Right ventricle myocardium superior (tissue), 1 donor: ENCODE measurements around the gene RAP1GDS1. TPM values are rescaled to one million over a fixed set of nuclear protein-coding genes. Genes with fewer than 3 reads are reported as not detected.
"Not testable (repeated sequence)": the region's sequence is repeated elsewhere in the genome, so short reads cannot be mapped to it uniquely, and the experiment has no call there.

Experiments
- ATAC-seq: fragments of 200-7000 bp; cut with Tn5 transposase; one replicate; pipeline ENCODE4 v1.9.1; 2020; ENCODE audit warnings: mild to moderate bottlenecking; ENCODE audit not compliant: poor library complexity
- DNase-seq: peaks from one replicate; pipeline ENCODE4 v3.0.0-alpha.2; 2020
- intact Hi-C: fragments of 100-400 bp; cut with DNase I; formaldehyde crosslinking; loops from one replicate; pipeline ENCODE4 v1.11.2; 2022
- total RNA-seq: library from RNA; stranded (reverse); fragmentation: NEBNext Ultra II Directional; extraction: Animal tissue kit (Norgen Biotek cat#: 25700); gene quantifications from one replicate; pipeline ENCODE4 v1.2.1, GENCODE V29; 2021
- donor health status: DM: no; HTN: yes; CAD: no; lungs with severe emphysema.

The RAP1GDS1 gene
- total RNA-seq, 1 donor from 2014 or later, result 10.5 TPM

DNA sequence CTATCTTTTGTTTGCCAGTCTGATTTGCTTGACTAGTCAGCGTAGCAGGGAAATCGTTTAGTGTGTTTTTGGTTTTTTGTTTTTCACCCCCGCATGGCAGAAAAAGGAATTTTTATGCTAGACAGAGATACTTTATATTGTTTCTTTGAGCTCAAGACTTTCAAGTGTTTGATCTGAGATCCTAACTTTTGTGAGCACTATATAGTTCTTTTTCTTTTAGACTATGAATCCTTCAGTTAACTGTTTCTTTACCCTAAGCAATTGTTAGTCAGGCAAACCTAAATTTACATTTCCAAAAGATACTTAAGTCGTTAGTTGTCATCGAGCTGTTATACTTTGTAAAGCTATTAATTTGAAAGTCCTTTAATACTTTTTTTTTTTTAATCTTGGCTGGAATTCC is 73.3 kb downstream of the RAP1GDS1 start:
- intact Hi-C loops, result no loop called here
- no peak for DNase-seq
- ATAC-seq, result no peak

DNA sequence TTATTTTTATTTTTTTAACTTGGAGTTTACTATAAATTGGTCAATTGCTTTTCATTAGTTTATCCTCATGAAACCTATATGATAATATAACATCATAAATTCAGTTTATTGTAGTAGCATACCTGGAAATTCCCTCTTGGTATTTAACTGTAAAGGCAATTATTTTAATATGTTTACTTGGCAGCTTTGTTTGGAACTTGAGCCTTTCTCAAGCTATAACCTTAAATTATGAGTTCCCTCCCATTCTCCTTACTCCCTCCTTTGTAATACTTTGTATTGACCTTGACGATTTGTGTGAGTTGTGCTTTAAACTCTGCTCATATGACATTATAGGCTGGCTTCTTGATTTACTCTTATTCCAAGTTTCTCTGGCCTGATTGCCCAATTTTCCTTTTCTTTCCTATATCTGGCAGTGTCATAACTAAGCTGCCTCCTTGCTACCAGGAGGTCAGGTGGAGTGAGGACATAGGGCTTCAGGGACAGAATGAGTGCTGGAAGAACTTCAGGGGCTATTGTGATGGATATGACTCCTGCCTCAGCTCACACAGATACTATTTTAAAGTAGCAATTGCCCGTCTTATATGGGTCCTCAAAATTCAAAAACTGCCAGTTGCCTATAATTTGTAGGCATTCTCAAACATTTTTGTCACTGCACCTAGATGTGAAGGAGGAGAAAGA is 77.7 kb downstream of the RAP1GDS1 start:
- intact Hi-C loops, result no loop called here
- no peak for ATAC-seq
- DNase-seq, result no peak

DNA sequence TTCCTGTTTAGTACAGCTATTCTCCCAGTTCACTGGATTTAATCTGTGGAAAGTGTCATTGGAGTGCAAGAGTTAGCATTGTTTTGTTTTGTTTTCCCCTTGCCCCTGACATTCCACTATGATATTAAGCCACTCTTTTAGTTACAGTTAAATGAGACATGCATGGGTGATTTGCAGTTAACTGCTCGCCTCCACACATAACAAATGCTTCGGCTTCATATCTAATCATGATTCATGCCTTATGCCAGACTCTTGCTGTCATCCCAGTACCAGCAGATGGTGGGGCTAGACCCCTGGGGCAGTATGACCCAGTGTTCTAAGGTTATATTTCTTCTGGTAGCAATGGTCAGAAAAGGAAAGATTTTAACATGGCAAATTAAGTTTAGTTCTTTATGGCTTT is 80.1 kb downstream of the RAP1GDS1 start:
- intact Hi-C loops, result no loop called here
- ATAC-seq (no peak), DNase-seq (no peak)

DNA sequence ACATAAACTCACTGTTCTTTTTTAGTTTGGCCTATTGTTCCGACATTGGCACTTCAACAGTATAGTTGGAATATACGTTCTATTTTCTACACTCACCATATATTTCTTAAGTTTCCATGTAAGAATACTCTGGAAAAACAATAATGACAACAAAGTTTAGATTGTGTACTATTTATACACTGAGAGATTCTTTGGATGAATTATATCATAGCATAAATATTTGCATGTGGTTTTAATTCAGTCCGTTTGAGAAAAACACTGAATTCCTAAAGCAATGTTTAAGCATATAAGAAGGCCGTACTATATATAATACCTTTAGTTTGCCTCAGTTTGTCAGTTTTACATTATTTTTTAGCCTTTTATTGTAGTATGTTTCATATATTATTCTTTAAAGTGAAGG is 82.4 kb downstream of the RAP1GDS1 start:
- ATAC-seq (no peak), DNase-seq (no peak)
- intact Hi-C loops, result no loop called here

DNA sequence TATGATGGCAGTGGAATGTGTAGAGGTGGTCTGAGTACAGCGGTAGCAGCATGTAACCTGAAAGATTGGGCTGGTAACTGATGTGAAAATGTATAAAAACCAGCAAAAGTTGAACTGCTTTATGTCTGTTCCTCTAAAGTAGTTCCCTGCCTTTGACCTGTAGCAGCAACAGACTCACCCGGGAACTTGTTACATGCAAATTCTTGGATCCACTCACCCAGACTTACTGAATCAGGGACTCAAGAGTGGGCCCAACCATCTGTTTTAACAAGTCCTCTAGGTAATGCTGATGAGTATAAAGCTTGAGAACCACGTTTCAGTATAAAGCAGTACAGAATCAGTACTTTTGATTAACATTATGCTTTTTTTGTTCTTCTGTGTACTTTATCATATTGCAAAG is 84.7 kb downstream of the RAP1GDS1 start:
- ATAC-seq (no peak), DNase-seq (no peak)
- intact Hi-C loops, result no loop called here

DNA sequence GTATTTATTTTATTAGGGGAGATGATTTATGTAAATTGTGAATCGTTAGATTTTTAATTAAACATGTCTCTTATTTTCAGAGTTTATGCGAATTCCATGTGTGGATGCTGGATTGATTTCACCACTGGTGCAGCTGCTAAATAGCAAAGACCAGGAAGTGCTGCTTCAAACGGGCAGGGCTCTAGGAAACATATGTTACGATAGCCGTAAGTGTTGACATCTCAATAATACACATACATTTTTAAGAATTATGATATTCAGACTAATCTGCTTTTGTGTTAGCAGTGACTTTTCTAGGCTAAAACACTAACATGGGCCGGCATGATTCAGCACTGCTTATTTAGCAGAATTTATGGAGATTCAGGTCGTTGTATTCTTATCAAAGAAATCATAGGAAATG is 91.2 kb downstream of the RAP1GDS1 start:
- ATAC-seq (no peak), DNase-seq (no peak)
- intact Hi-C loops, result no loop called here

DNA sequence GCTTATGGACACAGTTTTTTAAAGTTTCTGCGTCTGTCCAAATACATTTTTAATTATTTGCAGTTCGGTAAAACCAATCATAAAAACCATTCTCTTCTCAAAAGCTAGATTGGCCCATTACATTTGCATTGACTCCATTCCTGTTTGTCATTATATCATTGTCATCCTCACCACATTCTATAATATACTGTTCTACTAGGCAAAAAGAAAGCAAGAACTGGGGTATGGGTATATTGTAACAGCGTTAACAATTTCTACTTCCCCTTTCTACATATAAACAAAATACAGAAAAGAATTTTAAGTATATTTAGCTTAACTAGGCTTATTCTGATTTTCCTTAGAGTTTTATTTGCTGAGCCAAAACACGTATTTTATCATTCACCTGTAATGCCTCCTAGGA is 91.8 kb downstream of the RAP1GDS1 start:
- no peak for ATAC-seq
- intact Hi-C loops, result no loop called here
- no peak for DNase-seq

DNA sequence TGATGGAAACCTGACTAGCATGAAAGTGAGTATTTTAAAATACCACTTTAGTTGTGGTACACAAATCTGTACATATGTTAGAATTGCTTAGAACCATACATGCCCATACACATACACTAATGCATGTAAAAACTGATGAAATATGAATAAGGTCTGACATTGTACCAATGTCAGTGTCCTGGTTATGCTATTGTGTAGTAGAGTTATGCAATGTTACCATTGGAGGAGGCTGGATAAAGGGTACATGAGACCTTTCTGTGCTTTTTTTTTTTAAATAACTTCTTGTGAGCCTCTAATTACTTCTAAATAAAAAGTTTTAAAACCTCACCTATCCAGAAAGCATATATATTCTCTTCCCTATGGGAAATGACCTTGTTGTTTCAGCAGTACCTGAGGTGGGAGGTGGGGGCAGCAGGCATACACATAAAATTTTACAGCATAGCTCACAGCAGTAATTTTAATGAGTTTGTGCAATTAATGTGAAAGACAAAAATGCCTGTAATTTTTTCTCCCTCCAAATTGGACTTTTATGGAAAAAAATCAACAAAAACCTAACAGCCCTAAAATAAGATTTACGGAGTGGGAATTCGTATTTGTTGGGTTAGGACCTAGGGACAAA is 97.6 kb downstream of the RAP1GDS1 start:
- DNase-seq (no peak), ATAC-seq (no peak)
- intact Hi-C loops, result no loop called here

DNA sequence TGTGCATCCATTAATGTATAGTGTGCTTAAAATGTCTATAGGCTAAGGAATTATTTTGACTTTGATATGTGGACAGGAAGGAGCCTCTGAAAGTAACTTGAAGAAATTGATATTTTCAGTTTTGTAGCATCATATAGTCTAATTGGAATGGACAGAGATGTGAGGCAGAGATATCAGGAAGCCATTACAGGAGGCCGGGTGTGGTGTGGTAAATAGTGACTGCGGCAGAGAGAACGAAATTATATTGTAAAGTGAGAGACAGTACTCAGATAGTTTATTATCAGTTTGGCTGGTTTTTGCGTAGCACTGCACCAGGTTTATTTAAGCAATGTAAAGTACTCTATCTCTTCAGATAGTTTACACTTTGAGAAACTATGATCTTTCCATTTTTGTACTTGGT is 98.5 kb downstream of the RAP1GDS1 start:
- ATAC-seq (no peak), DNase-seq (no peak)
- intact Hi-C loops, result no loop called here

DNA sequence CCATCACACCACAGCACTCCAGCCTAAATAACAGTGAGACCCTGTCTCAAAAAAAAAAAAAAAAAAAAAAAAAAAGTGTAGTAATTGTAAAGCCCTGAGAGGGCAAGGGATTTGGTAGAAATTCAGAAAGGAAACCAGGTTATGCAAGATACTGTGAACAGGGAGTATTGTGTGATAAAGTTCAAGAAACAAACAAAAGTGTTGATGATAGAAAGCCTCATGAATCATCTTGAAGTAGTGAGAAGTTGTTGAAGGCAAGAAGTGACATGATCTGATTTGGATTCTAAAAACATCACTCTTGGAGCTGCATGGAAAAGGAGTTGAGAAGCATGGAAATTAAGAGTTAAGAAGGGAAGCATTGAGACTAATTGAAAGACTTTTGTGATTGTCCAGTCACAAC is 102.2 kb downstream of the RAP1GDS1 start:
- intact Hi-C loops, result no loop called here
- no peak for DNase-seq
- no peak for ATAC-seq

DNA sequence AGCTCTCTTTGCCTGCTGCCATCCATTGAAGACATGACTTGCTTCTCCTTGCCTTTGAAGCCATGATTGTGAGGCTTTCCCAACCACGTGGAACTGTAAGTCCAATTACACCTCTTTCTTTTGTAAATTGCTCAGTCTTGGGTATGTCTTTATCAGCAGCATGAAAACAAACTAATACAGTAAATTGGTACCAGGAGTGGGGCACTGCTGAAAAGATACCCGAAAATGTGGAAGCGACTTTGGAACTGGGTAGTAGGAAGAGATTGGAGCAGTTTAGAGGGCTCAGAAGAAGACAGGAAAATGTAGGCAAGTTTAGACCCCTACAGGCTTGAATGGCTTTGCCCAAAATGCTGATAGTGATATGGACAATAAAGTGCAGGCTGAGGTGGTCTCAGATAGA is 105.1 kb downstream of the RAP1GDS1 start:
- DNase-seq, ATAC-seq, intact Hi-C loops: not testable (repeated sequence)

DNA sequence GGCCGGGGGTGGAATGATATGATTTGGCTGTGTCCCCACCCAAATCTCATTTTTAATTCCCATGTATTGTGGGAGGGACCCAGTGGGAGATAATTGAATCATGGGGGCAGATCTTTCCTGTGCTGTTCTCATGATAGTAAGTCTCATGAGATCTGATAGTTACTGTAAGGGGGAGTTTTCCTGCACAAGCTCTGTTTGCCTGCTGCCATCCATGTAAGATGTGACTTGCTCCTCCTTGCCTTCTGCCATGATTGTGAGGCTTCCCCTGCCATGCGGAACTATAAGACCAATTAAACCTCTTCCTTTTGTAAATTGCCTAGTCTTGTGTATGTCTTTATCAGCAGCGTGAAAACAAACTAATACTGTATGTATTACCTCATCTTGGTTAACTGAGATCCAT is 106.8 kb downstream of the RAP1GDS1 start:
- DNase-seq, ATAC-seq, intact Hi-C loops: not testable (repeated sequence)

DNA sequence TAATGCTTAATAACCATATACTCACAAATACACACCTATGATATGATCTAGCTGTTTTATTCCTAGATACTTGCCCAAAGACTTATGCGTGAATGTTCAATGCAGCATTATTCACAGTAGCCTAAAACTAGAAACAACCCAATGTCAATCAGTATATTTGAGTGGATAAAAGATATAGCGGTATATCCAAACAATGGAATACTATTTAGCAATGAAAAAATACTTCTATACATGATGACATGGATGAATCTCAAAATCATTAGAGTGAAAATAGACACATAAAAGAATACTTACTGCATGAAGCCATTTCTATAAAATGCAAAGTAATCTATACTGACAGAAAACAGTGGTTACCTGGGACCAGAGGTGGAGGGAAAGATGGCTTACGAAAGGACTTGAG is 108.1 kb downstream of the RAP1GDS1 start:
- intact Hi-C loops, result no loop called here
- DNase-seq, result no peak
- ATAC-seq, result no peak

DNA sequence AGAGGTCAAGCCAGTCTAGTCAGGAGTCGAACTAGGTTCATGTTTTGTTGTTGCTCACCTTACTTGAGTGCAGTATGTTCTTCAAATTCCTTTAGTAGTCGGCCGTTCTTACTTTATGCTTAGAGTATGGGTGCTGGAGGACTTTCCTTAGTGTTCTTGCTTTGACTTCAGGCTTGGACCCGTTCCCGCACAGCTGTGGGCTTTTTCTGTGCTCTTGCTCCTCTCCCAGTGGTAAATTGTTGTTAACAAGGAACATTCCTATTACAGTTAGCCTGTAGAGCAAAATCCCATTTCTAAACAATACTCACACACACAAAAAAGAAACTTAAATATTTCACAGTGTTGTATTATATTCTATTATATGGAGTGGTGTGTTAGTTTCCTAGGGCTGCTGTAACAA is 113.5 kb downstream of the RAP1GDS1 start:
- DNase-seq, result peak; percentile 39

DNA sequence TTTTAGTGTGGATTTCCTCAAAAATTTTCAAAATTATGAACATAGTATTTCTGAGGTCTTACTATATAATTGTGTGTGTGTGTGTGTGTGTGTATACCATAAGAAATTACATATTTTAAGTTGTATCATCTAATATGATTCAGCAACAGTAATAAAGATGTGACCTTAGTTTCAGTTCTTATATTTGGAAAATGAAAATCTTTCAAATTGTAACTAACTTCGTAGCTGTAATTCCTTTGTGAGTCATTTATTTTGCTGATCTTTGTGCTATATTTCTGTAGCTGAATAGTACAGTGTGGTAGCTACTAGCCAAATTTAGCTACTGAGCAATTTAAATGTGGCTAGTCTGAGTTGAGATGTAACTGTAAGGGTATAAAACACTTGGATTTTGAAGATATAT is 116.4 kb downstream of the RAP1GDS1 start:
- DNase-seq, result no peak
- no peak for ATAC-seq
- intact Hi-C loops, result no loop called here

More for the DNA sequence above, 113.5 kb downstream of the RAP1GDS1 start:
- intact Hi-C loops, result no loop called here
- ATAC-seq, result no peak

DNA sequence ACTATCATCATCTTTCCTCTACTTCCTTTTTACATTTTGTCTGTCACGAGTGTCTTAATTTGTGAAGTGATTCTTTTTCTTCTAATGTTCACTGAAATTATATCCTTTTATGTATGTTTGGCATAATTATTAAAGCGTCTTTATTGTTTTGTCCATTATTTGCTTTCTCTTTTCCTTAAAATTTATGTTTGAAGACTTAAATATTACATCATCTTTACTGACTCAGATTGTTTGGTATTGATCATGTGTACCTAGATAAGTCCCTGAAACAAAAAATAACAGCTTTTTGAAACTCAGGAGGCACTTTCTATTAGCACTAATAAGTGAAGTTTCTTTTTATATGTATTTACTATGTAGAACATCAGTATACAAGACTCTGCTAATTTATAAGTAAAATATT is 120.1 kb downstream of the RAP1GDS1 start:
- ATAC-seq (no peak), DNase-seq (no peak)
- intact Hi-C loops, result no loop called here

DNA sequence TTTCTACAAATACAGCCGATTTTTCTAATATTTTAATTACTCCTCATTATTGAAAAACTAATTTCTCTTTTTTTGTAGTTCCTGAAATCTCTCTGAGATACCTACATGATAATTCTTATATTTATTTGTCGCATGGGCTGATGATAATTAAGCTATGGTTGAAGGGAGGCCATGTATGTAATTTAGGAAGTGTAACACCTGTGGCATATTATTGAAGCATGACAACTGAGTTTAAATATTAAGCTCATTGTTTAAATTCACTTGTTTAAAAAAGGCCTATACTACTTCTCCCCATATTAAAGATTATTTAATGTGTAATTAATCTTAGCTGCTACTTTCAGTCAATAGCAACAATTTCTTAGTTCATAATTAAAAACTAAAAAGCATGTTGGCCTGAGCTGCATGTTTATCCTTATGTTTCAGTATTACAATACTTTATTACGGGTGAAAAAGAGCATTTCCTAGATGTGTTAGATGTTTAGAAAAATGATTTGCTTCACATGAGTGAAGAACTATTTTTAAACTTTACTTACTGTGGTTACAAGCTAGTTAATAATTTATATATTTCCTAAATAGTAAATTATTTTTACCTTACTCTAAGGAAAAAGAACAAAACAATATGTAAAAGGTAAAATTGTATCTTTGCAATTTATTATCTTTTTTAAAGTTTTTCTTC is 122.4 kb downstream of the RAP1GDS1 start:
- intact Hi-C loops, result no loop called here
- no peak for DNase-seq
- ATAC-seq, result no peak

DNA sequence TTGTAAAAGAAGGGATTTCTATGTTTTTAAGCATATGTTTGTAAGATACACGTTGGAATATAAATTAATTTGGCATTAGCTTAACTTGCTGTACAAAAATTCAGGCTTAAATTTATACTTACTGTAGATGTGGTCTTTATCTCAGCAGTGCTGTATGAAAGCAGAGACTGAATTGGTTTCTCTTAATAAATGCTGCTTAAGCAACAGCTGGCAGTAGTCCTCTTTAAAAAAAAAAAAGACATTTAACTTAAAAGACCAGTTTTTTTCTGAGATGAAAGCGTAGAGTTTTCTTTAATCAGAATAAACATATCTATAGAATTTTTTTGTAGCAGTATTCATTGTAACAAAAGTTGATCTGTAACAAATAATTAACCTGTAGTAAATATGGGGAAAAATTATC is 124.6 kb downstream of the RAP1GDS1 start:
- intact Hi-C loops, result no loop called here
- DNase-seq (no peak), ATAC-seq (no peak)

DNA sequence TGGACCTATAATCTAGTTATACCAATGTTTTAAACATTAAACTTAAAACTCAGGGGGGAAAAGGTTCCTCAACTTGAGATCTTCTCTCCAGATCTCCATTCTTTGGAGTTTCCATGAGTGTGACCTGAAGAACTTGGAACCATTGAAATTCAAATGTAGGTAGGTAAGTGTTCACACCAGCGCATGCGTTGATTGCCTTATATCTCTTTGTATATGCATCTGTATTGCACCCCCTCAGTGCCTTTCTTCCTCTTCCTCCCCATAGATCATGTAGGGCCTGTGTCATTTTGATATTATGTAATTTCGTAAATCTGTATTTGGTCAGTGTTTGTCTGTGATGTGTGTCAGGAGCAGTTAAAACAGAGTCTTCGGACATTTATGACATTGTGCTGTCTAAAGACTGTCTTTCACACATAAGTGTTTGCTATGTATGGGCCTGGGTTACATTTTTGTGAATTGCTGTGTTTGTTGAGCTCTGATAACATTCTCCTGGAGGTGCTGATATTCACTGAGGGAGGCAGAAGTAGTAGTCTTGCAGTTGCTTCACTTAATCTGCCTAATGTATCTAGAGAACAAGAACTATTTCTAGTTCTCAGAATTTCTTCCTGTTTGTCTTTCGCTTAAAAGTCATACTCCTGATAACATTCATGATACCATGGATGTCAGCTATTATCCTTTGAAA is 126.3 kb downstream of the RAP1GDS1 start:
- intact Hi-C loops, result no loop called here
- DNase-seq, result no peak
- no peak for ATAC-seq

DNA sequence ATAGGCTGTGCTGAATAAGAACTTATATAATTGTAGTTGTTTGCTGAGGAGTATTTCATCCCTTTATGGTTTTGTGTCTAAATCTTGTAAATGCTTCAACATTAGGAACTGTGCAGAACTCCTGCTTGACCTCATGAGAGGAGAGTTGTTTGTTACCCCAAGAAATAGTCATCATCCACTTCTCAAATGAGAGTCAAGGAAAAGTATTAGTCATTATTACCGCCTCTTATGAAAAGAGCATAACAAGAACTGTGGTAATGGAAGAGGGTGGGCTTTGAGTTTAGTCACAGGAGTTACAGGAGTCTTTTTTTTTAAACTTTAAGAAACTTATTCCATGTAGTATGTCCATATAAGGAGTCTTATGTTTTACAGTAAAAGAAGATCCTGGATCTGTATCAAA is 132.9 kb downstream of the RAP1GDS1 start:
- ATAC-seq (no peak), DNase-seq (no peak)
- intact Hi-C loops, result no loop called here
